VCaP (cell line): ENCODE measurements around the gene INO80C.
"Not testable (repeated sequence)": the region's sequence is repeated elsewhere in the genome, so short reads cannot be mapped to it uniquely, and the experiment has no call there.

Experiments
- H3K27ac ChIP-seq: fragments of 450-650 bp; 2 replicates; pipeline ENCODE4 v1.5.1; 2017
- CTCF ChIP-seq: fragments of 450-650 bp; conservative IDR thresholded peaks from 2 replicates; pipeline ENCODE4 v1.5.1; 2017; ENCODE audit warnings: mild to moderate bottlenecking, moderate library complexity

The INO80C gene

DNA sequence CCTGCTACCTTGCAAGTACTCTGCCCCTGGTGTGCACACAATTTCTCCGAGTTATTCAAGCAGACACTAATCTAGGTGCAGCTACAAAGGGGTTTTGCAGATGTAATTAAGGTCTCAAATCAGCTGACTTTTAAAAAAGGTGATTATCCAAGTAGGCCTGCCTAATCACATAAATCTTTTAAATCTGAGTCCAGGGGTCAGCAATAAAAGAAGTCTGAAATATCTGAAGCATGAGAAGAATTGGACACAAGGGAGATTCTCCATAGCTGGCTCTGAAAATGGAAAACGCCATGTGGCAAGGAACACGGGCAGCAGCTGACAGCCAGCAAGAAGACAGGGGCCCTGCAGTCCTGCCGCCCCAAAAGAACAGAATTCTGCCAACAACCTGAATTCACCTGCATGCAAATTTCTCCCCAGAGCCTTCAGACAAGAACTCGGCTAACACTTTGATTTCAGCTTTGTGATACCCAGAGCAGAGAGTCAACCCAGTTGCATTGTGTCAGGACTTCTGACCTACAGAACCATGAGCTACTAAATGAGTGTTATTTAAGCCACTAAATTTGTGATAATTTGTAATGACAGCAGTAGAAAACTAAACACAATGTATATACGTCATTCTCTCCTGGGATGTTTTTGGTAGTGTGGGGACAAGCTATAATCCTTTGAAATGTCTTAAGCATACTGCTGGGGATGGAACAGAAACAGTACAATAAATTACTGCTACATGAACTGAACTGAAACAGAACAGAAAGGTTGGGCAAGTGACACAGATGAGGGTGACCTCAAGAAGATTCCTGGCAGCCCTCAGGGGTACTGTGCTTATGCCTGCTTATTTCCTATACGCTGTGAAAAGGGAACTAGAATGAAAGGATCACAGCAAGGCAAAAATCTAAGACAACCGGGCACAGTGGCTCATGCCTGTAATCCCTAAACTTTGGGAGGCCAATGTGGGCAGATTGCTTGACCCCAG lies 3.2 kb downstream of the INO80C start:
- no peak overlapping the region for H3K27ac ChIP-seq
- no peak for TF ChIP-seq CTCF

- no peak overlapping the region for H3K27ac ChIP-seq
- no peak for TF ChIP-seq CTCF
Observed at GRCh38 chr18:35491700-35492077, 6.1 kb downstream of the INO80C start.

- no peak for TF ChIP-seq CTCF
- H3K27ac ChIP-seq, result no peak overlapping the region
Observed at GRCh38 chr18:35490894-35491699, 6.7 kb downstream of the INO80C start.

- no peak overlapping the region for H3K27ac ChIP-seq
- no peak for TF ChIP-seq CTCF
Observed at GRCh38 chr18:35489913-35490490, 7.8 kb downstream of the INO80C start.

- H3K27ac ChIP-seq, result not testable (repeated sequence)
Observed at GRCh38 chr18:35489281-35489680, 8.5 kb downstream of the INO80C start.

GRCh38 chr18:35488396-35488795 lies 9.4 kb downstream of the INO80C start:
- not testable (repeated sequence) for H3K27ac ChIP-seq

- H3K27ac ChIP-seq, result not testable (repeated sequence)
Observed at GRCh38 chr18:35487525-35487924, 10.2 kb downstream of the INO80C start.

GRCh38 chr18:35485852-35486251 lies 11.9 kb downstream of the INO80C start:
- TF ChIP-seq CTCF, result no peak
- H3K27ac ChIP-seq, result no peak overlapping the region

GRCh38 chr18:35484034-35484433 lies 13.7 kb downstream of the INO80C start:
- no peak overlapping the region for H3K27ac ChIP-seq
- TF ChIP-seq CTCF, result no peak
